RPMI7951 (cell line): ENCODE data around the gene GSAP. TPM values are rescaled to one million over a fixed set of nuclear protein-coding genes. Genes with fewer than 3 reads are reported as not detected.
A peak's percentile ranks its signal among the peaks of the same experiment; 100 is the strongest.

Experiments
- DNase-seq: peaks from one replicate; pipeline ENCODE4 v3.0.0-alpha.2; 2012; ENCODE audit warnings: low read depth
- total RNA-seq: library from RNA; depleted of rRNA; stranded (reverse); fragments of >200 nt; shearing (Covaris generic); gene quantifications from 2 replicates; pipeline ENCODE4 v1.2.3, GENCODE V29; 2014

Gene GSAP
- total RNA-seq, 1 experiment from 2014 or later, result 7.4 TPM

DNA sequence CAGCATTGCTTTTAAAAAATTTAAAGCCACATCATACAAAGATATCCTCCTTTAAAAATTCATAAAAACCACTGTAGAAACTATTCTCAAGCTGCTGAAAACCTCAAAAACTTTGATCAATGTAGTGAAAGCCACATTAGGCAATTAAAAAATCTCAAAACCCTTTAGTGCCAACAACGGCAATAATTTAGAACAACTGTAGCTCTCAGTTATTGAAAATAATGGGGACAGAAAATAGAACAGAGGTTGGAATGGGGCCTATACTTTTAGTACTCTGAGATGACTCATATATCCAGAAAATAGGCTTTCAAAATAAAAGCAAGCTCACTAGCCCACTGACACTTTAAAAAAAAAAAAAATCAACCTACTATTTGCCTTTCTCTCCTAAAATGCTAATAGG is 87.5 kb downstream of the GSAP start:
- DNase-seq, result peak; percentile 49

- peak; percentile 90 for DNase-seq
Measured at GRCh38 chr7:77327932-77328628, 88.1 kb downstream of the GSAP start.

DNA sequence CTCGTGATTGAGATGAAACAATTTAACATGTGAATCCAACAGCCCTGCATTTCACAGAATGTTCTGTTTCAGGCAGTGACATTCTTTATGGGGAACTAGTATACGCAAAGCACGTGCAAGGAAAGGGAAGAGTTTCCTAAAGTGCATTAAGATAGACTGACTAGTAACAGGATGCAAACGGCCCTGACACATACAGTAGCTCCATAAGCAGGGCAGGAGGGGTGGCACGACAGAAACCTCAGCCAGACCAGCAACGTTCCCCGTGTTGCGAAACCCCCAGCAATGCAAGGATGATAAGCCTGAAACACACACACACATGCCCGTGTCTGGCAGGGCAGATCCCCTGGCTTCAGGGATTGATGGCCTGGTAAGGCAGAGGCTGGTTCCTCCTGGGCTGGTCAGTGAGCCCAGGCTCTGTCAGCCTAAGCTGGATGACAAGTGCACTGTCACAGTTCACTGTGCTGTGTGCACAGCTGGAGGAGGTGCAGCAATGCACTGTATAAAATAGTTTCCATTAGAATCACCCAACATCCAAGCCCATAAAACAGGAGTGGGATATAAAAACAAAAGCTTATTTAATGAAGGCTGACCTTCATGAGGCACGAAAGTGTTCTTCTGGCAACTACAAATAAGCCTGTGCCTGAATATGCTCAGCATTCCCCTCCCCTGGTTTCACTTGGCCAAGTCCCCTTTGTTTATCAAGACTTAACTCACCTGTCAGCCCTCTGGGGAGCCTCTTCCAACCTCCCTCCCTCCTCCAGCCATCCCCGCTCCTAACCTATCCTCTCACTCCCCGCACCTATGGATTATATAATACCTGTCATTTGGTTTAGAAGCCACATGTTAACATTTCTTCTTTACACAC is 88.8 kb downstream of the GSAP start:
- peak; percentile 85 for DNase-seq

DNA sequence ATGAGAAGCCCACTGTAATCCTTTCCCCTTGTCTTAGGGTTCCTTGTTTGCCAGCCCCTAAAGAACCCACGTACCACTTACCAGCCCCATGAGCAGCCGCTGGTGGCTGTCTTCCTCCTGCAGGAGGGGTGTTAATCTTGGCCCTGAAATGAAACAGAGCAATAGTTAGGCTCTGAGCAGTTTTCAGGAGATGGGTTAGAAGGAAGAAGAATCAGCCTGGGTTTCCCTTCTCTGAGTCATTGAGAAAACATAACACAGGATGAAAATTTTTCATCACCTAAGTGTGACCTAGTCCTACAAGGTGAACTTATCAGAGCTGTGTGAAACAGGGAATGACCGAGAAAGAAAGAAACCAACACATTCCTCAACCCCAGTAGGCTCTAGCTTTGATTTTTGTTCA is 90.0 kb downstream of the GSAP start:
- no peak for DNase-seq

DNA sequence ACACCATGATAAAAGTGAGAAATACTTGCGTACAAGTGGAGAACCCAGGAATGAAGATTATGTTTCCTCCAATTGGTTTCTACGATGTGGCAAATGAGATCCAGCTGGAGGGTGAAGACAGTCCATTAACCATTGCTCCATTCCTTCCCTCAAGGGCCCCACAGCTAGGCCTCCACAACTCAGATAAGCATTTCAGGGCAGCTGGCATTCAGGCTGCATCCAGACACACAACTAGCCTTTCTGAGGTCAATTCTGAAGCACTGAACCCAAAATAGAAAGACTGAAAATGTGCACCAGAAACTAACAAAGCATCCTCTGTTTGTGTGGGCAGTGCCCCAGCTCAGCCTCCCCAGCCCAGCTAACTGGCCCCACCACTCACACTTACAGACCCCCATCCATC is 94.8 kb downstream of the GSAP start:
- DNase-seq, result peak; percentile 58

DNA sequence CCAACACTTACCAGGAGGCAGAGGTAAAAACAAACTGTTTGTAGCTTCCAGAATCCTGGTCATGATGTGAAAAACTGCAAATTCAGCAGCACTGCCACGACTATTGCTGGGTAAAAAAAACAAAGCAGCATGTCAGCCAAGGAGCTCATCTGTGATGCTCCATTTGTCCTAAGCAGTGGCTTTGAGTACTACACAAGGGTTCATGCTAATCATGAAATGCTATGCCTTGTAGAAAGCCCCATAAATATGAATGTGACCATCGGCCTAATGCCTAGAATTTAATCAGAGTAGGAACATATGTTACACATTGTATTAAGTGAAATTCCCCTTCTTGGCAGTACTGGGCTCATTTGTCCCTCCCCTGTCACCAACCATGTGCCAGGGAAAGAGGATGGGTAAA is 95.4 kb downstream of the GSAP start:
- no peak for DNase-seq

GRCh38 chr7:77320137-77320536 is 96.0 kb downstream of the GSAP start:
- peak; percentile 60 for DNase-seq

DNA sequence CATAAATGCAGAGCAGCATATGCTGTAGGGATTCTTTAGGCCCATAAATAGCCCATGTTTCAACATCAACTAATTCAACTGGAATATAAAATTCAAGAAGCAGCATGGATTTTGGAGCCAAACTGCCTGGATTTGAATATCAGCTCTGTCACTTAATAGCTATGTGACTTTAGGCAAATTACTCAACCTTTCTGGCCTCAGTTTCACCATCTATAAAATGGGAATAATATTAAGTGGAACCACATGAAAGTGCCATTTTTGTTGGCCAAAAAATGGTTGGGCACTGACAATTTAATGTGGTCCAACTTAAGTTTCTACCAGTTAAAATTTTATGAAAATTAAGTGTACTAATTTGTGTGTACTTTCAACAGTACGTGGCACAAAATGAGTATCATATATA is 98.1 kb downstream of the GSAP start:
- no peak for DNase-seq

DNA sequence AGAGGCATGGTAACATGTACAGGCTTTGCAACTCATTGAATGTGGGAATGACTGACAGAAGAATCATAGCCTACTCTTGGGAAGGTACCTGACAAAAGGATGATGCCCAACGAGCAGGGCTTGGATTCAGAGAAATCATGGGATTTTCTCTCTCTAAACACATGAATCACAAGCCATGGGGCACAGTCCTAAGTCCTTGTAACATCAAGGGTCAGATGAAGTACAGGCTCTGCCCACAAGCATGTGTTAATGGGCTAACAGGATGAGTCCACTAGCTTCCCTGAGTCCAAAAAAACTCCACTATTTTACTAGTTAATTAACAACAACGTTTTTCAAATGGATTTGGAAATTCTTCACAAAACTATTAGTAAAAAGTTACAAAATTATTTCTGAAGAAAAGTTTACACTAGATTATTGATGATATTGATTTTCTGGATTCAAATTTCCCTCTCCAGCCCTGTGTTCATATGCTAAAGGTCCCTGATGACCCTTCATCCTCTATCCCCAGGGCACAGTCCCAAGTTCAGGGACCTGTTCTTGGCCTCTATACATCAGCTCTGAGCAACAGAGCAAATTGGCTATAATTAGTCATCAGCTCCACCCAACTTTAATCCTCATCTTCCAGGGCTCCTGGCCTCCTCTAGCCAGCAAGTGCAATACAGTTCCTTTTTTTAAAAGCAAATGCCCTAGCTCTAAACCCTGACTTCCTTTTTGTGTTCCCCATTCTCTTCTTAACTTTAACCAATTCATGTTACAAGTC is 99.8 kb downstream of the GSAP start:
- no peak for DNase-seq

GRCh38 chr7:77315182-77315591 is 101.0 kb downstream of the GSAP start:
- no peak for DNase-seq

DNA sequence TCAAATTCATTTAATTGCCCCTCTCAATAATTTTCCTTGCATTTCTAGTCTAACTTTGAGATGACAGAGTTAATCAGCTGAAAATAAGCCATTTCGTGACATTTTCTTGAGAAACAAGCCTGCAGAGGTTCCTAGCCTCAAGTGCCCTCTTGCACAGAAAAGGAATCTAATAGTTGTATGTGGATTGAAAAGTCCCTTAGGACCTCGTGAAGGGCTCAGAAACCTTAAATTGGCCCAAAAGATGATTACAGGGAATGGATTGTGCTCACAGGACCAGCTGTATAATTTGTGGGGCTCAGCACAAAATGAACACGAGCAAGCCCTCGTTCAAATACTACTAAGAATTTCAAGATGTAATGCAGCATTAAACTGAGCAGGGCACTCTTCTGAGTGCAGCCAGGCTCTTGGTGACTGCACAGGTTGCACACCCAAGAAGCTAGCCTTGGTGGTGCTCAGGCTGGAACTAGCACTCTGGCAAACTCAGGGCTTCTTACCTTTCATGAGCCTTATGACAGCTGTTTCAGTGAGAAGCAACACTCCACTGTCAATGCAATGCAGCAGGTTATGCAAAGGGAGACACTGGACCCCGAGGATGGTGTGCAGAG is 102.2 kb downstream of the GSAP start:
- DNase-seq, result no peak

- no peak for DNase-seq
Measured at GRCh38 chr7:77313085-77313484, 103.1 kb downstream of the GSAP start.

- no peak for DNase-seq
Measured at GRCh38 chr7:77310982-77311381, 105.2 kb downstream of the GSAP start.

GRCh38 chr7:77309714-77310220 is 106.4 kb downstream of the GSAP start:
- DNase-seq, result no peak

- DNase-seq, result no peak
Measured at GRCh38 chr7:77308792-77309191, 107.4 kb downstream of the GSAP start.

DNA sequence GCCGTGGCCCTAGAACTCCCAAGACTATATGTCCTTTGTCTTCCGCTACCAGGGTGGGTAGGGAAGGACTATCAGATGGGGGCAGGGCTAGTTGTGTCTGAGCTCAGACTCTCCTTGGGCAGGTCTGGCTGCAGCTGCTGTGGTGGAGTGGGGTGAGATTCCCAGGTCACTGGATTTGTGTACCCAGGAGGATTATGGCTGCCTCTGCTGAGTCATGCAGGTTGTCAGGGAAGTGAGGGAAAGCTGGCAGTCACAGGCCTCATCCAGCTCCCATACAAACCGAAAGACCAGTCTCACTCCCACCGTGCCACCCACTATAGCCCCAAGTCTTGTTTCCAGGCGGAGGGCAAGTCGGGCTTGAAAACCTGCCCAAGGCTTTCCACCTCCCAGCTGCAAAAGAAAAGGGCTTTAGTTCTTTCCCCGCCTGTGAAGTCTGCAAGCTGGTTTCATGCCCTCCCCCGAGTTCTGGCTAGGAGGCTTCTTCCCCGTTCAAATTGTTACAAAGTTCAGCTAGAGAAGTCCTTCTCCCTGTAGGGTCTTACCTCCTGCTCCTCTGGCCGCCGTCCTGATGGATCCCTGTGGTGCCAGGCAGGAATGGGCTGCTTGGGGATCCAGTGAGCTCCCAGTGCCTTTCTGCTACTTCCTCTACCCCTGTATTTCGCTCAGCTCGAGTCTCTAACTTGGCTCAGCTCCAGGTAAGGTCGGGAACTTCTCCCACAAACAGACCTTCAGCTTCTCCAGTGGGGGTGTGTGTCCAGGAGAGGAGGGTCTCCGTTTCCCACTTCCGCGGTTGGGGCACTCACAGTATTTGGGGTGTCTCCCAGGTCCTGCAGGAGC is 109.7 kb downstream of the GSAP start:
- no peak for DNase-seq

GRCh38 chr7:77295549-77295948 is 120.6 kb downstream of the GSAP start:
- no peak for DNase-seq

DNA sequence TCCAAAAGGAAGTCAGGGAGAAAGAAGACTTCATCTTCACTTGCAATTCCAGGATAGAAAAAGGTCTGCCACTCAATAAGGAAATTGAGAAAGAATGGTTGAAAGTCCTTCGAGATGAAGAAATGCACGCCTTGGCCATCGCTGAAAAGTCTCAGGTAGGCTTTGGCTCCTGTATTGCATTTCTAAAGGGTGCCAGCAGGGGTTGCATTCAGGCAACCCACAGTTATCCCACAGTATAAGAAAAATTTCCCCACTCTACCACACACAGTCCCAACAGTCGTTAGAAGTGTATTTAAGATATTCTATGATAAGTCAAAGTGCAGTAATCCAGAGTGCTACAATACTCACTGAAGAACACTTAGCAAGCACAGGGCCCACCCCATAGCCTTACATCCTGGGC is 123.1 kb downstream of the GSAP start:
- DNase-seq, result no peak

GRCh38 chr7:77290425-77290824 is 125.7 kb downstream of the GSAP start:
- DNase-seq, result no peak

DNA sequence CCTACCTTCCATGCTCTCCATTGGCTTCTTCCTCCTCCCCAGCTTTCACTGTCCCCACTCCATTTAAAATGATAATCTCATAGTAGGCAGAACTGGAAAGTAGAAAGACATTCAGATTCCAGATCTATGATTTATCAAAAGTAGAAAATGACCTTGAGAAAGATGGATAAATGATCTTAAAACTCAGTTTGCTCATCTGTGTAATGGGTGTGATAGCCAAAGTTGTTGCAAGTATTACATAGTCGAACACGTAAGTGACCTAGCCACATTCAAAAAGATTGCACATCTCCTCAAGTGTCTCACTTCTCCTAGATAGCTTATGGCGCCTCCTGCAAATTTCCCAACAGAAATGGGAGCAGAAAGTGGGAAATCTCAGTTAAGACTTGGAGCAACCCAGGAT is 126.8 kb downstream of the GSAP start:
- no peak for DNase-seq
